Dedifferentiated amniotic fluid mesenchymal stem cell (primary cell): ENCODE results near the gene TSACC.
"Not testable (repeated sequence)": the region's sequence is repeated elsewhere in the genome, so short reads cannot be mapped to it uniquely, and the experiment has no call there.

Experiments
- DNase-seq: peaks from one replicate; pipeline ENCODE4 v3.0.0-alpha.2; 2016; ENCODE audit errors: extremely low spot score

The TSACC gene

GRCh38 chr1:156346636-156347035 lies 8.3 kb downstream of the TSACC start:
- peak; percentile 38 for DNase-seq

GRCh38 chr1:156347331-156347730 lies 9.0 kb downstream of the TSACC start:
- DNase-seq, result peak; percentile 84

GRCh38 chr1:156352481-156352880 lies 14.2 kb downstream of the TSACC start:
- not testable (repeated sequence) for DNase-seq

GRCh38 chr1:156356262-156356874 lies 18.0 kb downstream of the TSACC start:
- DNase-seq, result no peak

DNA sequence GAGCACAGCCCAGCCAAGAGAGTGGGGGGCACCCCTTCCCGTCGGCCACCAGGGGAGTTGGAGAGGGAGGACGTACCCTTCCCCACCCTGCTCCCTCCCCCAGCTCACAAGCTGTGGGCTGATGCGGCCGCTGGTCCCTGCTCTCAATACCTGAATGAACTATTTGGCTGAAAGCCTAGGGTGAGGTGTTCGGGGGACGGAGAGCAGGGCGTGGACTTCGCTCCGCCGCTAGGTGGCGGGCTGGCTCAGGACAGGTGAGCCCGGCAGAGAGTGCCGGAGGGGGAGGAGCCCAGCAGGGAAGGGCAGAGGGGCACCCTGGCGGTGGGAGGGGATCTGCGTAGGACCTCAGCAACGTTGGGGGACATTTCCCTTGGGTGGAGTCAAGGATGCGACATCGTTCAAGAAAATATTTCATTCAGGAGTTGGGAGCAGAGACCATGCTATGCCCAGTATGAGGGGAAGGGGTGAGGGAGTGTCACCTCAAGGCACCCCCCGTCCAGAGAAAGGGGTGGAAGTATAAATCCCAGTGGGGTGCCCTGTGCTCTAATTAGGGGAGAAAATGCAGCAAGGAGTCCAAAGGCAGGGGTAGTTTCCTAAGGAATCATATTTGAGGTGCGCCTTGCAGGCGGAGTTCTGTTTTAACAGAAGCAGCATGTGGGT lies 18.7 kb downstream of the TSACC start:
- no peak for DNase-seq

- no peak for DNase-seq
Observed at GRCh38 chr1:156357977-156358376, 19.7 kb downstream of the TSACC start.

DNA sequence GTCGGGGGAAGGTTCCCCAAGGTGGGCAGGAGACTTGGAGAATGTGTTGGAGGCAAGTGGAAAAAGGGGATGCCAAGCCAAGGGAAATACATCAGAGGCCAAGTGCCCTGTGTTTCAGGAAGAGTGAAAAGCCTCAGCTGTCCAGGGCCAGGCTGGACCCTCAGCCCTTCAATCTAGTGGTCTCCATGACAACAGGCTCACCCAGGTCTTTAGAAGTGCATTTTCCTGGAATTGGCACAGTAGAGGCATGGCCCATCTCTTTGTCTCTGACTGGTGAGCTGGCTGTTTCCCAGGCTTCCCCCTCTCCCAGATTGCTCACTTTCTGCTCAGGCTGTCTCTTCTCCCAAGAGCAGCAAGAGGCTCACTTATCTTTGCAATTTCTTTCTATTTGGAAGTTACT lies 20.3 kb downstream of the TSACC start:
- no peak for DNase-seq

DNA sequence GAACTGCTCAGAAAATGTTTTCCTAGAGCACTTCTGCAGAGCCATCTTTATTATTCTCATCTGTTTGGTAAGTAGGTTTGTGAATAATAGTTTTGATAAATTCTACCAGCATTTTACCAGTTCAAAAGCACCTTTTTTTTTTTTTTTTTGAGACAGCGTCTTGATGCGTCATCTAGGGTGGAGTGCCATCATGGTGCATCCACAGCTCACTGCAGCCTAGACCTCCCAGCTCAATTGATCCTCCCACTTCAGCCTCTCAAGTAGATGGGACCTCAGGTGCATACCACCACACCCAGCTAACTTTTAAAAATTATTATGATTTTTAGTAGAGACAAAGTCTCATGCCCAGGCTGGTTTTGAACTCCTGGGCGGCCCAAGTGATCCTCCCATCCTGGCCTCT lies 20.9 kb downstream of the TSACC start:
- no peak for DNase-seq

GRCh38 chr1:156359973-156360372 lies 21.6 kb downstream of the TSACC start:
- DNase-seq, result no peak

DNA sequence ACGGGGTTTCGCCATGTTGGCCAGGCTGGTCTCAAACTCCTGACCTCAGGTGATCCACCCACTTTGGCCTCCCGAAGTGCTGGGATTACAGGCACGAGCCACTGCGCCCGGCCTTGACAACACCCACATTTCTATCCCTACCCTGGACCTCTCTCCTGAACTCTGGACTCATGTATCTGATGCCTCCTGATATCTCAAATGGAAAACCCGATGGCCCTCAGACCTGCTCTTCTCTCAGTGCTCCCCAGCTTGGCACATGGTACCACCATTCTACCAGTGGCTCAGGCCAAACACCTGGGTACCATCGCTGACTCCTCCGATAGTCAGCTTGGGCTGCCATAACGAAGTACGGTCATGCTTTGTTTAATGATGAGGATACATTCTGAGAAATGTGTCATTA lies 22.2 kb downstream of the TSACC start:
- no peak for DNase-seq

DNA sequence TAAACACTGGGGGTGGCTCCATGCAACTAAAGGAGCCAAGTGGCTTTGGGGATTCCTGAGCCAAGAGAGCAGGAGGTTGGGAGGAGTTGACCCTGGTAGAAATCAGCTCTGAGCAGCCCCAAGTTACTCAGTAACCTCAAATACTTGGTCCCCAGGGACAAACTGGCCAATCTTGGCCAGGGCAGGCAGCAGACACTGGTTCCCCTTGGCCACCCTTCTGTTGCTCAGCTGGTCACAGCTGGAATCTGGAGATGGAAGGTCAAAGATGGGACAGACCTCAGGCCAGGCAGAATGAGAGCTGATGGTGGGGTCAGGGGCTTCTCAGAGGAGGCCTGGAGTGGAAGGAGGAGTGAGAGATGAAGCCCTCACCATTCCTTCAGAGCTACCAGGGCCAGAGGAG lies 27.4 kb downstream of the TSACC start:
- DNase-seq, result no peak

DNA sequence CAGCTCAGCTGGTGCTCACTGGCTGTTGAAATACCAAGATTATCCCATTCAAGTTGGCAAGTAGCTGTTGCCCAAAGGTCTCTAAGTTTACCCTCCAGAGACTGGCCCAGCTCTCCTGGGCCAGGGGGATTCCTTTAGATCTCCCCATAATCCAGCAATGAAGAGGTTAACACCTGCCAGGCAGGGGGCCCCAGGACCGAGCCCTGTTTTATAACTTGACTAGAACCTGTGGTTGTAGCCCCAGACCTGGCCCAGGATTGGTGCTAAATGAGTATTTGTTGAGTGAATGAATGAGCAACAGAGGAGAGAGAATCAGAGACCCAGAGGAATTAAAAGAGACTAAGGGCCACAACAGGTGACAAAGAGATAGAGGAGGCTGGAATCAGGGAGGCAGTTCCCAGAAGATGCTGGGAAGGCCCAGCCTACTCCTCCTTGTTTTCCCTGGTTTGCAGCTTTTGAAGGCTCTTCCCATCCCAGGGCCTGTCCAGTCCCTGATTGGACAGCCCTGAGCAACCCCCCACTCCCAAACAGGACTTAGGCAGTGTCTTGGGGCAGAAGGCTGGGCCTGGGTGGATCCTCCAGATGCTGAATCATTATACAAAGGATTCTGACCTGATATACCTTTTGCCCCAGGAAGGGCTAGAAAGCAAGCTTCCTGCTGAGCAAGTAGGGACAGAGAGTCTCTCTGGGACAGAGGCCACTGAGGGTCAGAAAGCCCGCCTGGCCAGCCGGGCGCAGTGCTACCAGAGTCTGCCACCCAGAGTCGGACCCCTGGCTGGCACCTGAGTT lies 28.2 kb downstream of the TSACC start:
- DNase-seq, result no peak

- no peak for DNase-seq
Observed at GRCh38 chr1:156367383-156368156, 29.2 kb downstream of the TSACC start.

- DNase-seq, result no peak
Observed at GRCh38 chr1:156368157-156368658, 29.9 kb downstream of the TSACC start.

DNA sequence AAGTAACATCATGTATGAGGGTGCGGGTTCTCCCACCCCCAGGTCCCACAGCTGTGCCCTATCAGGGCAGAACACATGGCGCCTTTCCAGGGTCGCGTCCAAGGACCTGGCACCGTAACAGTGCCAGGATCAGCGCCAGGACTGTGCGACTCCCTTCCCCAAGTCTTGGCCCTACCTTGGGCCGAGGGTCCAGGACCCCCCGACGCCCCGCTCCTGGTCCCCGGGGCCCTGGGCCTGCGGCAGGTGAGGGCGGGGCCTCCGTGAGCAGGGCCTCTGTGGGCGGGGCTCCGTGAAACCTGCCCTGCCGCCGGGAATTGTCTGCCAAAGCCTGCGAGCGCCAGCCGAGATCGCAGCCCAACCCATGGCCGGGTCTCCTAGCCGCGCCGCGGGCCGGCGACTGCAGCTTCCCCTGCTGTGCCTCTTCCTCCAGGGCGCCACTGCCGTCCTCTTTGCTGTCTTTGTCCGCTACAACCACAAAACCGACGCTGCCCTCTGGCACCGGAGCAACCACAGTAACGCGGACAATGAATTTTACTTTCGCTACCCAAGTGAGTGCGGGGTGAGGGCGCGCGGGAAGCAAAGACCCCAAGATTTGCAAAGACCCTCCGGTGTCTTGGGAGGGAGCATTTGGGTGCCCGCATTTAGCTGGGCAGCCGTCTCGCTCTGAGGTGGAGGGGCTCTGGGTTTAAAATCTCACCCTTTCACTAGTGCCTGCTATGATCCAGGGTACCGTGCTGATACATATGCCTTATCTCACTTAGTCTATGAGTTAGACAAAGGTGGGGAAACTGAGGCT lies 30.8 kb downstream of the TSACC start, which contains the start of gene RHBG:
Gene RHBG, plus strand, starts transcription at position 323 of the 796 bp plus-strand sequence. Its CDS starts 39 bp downstream, at position 362.
- DNase-seq, result no peak

GRCh38 chr1:156369685-156370286 lies 31.5 kb downstream of the TSACC start:
- DNase-seq, result not testable (repeated sequence)

DNA sequence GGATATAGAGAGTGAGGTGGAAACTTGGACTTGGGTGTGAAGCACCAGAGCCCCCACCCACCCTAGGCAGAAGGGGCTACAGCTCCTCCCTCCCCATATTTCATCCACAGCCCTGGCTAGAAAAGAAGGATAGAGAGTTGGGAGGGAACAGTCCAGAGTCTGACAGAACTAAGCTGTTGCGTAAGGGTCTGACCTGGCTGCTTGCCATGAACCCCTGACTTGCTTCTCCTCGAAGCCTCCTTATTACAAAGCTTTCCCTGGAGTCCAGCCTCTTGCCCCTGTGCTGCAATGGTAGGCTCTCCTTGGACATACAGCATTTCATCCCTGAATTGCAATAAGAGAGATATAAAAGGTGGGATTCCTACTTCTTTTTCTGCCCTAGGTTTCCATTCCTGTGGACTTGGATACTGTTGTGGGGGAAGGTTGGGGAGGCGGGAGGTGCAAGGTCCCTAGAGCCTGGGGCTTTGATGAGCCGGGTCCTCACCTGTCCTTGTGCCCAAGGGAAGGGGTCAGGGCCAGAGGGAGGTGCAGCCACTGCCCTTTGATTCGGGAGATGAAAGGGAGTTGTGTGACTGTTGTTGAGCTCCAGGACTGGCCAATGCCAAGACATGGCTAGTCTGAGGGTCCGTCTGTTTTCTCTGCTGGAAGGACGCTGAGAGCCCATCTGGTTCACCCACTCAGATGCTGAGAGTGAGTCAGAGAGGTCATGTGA lies 33.4 kb downstream of the TSACC start:
- DNase-seq, result no peak

- DNase-seq, result no peak
Observed at GRCh38 chr1:156372265-156372586, 33.9 kb downstream of the TSACC start.

DNA sequence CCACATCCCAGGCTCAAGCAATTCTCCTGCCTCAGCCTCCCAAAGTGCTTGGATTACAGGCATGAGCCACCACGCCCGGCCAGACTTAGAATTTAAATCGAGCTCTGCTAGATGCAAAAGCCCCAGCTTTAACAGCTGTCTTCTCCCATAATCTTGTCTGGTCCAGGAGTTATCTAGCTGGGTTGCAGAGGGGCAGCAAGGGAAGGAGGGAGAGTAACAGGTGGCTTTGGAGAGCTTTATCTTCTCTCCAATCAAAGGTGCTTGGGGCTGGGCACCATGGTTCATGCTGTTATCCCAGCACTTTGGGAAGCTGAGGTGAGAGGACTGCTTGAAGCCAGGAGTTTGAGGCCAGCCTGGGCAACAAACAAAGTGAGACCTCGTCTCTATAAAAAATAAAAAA lies 34.5 kb downstream of the TSACC start:
- no peak for DNase-seq

- DNase-seq, result no peak
Observed at GRCh38 chr1:156373546-156373945, 35.2 kb downstream of the TSACC start.
